ENCODE results near the gene CACYBP.

Gene CACYBP

DNA sequence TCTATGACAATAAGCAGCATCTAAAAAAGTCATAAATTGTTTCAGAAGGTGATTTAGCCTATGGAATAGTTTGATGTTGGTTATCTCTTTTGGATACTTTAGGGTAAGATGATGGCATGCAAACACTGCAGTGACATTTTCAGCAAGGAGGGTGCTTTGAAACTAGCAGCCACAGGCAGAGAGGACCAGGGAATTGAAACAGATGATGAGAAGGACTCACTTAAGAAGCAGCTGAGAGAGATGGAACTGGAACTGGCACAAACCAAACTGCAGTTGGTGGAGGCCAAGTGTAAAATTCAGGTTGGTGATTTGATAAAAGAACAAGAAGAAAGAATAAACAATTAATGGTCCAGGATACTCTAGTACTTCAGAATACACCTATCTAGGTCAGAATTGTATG, 11.2 kb upstream of the CACYBP start:
- Histone ChIP-seq H3K27ac (no peak overlapping the region), H3K27me3 (no peaks in the 10 kb centered on the region), H3K4me3 (no peak overlapping the region), H3K36me3 (peaks cover 0 to 9% (median 3%) of the 10 kb centered on the region in 11 experiments; a peak in 6 of 22 replicates), H3K4me2 (no peak overlapping the region), H4K20me1 (no peaks in the 10 kb centered on the region), H3K9me3 (replicated peaks in 1 of 11) (no peaks in the 10 kb centered on the region), H3K4me1 (peaks cover 5 to 23% (median 15%) of the 10 kb centered on the region in 10 experiments; a peak in 19 of 20 replicates), H3K9ac (no peak overlapping the region)
- TF ChIP-seq Cebpa-rat (IDR thresholded peaks at IDR 0.05): no peak

DNA sequence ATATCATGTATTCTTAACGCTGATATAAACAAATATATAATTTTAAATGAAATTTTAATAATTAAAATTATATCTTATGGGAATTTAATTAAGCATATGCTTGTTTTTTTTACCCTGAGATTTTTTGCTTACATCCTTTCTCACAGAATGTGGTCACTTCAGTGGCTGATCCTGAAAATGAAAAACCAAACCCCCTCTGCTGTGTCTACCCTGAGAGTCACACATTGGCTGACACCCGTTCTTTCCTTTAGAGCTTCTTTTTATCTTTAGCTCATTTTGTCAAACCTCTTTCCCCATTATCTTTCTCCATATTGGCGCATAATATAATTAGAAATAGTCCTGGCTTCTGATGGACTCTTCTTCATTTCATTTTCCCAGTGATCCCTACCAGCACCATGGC, 10.8 kb upstream of the CACYBP start:
- Histone ChIP-seq H3K4me2 (peak overlapping the region in 3 of 11 experiments; percentile 78 to 81 (median 78); a peak in 2 of 22 replicates), H3K4me3 (no peak overlapping the region), H3K4me1 (peaks cover 5 to 23% (median 15%) of the 10 kb centered on the region in 10 experiments; a peak in 19 of 20 replicates), H3K9ac (no peak overlapping the region), H4K20me1 (no peaks in the 10 kb centered on the region), H3K27me3 (no peaks in the 10 kb centered on the region), H3K27ac (no peak overlapping the region), H3K36me3 (peaks cover 0 to 12% (median 4%) of the 10 kb centered on the region in 11 experiments; a peak in 6 of 22 replicates), H3K9me3 (replicated peaks in 1 of 11) (no peaks in the 10 kb centered on the region)
- no peak for TF ChIP-seq Cebpa-rat (IDR thresholded peaks at IDR 0.05)

DNA sequence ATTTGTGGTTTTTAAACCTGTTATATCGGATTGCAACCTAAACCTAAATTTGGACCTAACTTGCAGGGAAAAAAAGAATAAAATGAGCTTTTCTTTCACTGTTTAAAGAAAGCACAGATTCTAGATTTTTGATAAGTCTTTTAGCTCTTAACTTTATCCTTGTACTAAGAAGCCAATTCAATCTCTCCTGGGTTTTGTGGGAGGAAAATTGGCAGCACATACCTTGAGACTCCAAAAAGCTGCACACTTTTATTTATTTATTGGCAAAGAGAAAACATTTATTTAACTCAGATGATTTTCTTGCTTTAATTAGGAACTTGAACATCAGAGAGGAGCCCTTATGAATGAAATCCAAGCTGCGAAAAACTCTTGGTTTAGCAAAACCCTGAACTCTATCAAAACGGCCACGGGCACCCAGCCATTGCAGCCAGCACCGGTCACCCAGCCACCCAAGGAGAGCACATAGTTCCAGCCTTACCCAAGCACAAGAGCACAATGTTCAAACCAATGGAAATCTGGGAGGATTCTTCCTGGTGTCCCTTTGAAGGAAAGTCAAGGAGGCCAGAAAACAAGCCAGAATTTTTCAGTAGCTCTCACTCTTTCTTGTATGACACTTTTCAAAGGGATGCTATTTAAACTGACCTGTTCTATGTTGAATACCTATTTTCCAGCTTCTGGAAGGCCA, 10.1 kb upstream of the CACYBP start:
- H3K27me3 ChIP-seq: no peaks in the 10 kb centered on the region
- H3K4me2 ChIP-seq: peak overlapping the region; percentile 66 to 89 (median 80)
- H3K4me1 ChIP-seq: peaks cover 5 to 23% (median 15%) of the 10 kb centered on the region in 10 experiments; a peak in 19 of 20 replicates
- peak overlapping the region in 7 of 10 experiments; percentile 48 to 57 (median 54); a peak in 12 of 20 replicates for H3K4me3 ChIP-seq
- H4K20me1 ChIP-seq: no peaks in the 10 kb centered on the region
- H3K36me3 ChIP-seq: peaks cover 0 to 14% (median 4%) of the 10 kb centered on the region in 11 experiments; a peak in 6 of 22 replicates
- peak overlapping the region in 10 of 11 experiments; percentile 48 to 75 (median 69); a peak in 17 of 22 replicates for H3K27ac ChIP-seq
- TF ChIP-seq Cebpa-rat (IDR thresholded peaks at IDR 0.05): no peak
- no peaks in the 10 kb centered on the region for H3K9me3 ChIP-seq (replicated peaks in 1 of 11)
- H3K9ac ChIP-seq: peak overlapping the region in 9 of 11 experiments; percentile 43 to 79 (median 71); a peak in 11 of 22 replicates

DNA sequence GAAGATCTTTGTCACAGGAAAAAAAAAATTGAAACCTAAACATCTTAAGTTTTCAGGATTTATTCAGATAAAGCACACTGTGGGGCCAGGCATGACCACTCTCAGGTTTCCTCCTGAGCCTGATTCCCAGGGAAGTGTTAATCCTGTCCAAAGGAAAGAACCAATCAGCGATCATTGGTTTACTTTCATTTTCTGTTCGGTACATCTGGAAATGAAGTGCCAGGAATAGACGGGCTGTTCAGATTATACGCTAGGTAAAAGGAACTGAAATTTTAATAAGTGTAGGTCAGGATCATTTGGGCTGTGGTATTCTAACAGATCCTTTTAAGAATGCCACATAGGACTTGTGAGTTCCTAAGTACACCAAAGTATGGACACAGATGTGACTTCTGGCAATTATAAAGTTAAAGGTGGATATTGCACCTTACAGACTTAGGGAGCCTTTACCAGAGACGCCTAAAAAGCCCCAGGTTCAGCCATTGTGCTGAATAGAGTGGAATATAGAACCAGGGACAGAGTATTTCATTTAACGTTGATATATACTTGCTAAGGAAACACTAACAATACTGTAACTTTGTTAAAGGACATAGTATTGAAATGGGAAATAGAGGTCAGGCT, 9.3 kb upstream of the CACYBP start:
- H4K20me1 ChIP-seq: no peaks in the 10 kb centered on the region
- peaks cover 5 to 23% (median 15%) of the 10 kb centered on the region in 10 experiments; a peak in 19 of 20 replicates for H3K4me1 ChIP-seq
- H3K9ac ChIP-seq: peak overlapping the region; percentile 42 to 79 (median 67); a peak in 21 of 22 replicates
- H3K27ac ChIP-seq: peak overlapping the region; percentile 48 to 75 (median 69)
- no peaks in the 10 kb centered on the region for H3K9me3 ChIP-seq (replicated peaks in 1 of 11)
- H3K36me3 ChIP-seq: peaks cover 0 to 21% (median 5%) of the 10 kb centered on the region in 11 experiments; a peak in 5 of 22 replicates
- H3K4me3 ChIP-seq: peak overlapping the region; percentile 46 to 61 (median 54)
- TF ChIP-seq Cebpa-rat (IDR thresholded peaks at IDR 0.05): no peak
- H3K4me2 ChIP-seq: peak overlapping the region; percentile 66 to 89 (median 80)
- H3K27me3 ChIP-seq: no peaks in the 10 kb centered on the region

DNA sequence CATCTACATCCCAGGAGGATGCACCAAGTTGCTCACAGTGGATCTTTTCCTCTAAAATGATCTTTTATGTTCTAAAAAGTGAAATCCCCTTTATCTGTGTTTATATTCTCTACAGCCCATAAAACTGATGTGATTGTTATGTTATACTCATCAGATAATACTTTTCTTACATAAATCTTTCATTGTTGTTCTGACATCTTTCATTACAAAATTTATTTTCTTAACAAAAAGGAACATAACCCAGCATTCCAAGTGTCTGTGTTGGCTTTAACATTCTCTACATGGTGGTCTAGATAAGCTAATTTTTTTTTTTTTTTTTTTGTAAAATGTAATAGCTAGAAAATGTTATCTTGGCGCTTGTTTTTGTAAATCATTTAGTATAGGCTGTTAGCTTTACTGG, 8.3 kb upstream of the CACYBP start:
- no peaks in the 10 kb centered on the region for H3K27me3 ChIP-seq
- no peaks in the 10 kb centered on the region; a peak in 4 of 22 replicates for H3K9me3 ChIP-seq (replicated peaks in 1 of 11)
- no peak overlapping the region for H3K4me3 ChIP-seq
- no peak overlapping the region for H3K4me2 ChIP-seq
- peaks cover 5 to 23% (median 15%) of the 10 kb centered on the region in 10 experiments; a peak in 19 of 20 replicates for H3K4me1 ChIP-seq
- H4K20me1 ChIP-seq: no peaks in the 10 kb centered on the region
- TF ChIP-seq Cebpa-rat (IDR thresholded peaks at IDR 0.05): no peak
- H3K9ac ChIP-seq: no peak overlapping the region
- H3K36me3 ChIP-seq: peaks cover 0 to 31% (median 12%) of the 10 kb centered on the region in 11 experiments; a peak in 9 of 22 replicates
- no peak overlapping the region for H3K27ac ChIP-seq

DNA sequence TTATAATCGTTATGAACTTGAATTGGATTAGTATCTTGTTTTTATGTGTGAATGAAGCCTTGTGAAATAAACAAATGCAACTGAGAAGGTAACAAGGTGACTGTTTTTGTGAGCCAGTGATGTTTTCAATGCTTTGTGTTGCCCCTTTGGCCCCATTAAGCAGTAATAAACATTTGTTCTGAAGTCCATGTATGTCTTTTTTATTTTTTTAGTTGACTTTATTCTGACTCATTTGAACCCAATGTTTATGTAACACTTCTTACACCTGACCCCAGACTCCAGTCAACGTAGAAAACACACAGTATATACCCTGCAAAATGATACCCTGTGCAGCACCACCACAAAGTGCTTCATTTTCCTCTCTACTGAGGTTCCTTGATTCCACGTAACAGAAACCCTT, 4.6 kb upstream of the CACYBP start:
- TF ChIP-seq Cebpa-rat (IDR thresholded peaks at IDR 0.05): no peak
- H3K27me3 ChIP-seq: no peaks in the 10 kb centered on the region
- H3K9me3 ChIP-seq (replicated peaks in 1 of 11): no peaks in the 10 kb centered on the region; a peak in 4 of 22 replicates
- H4K20me1 ChIP-seq: peaks cover 0 to 1% (median 0%) of the 10 kb centered on the region in 11 experiments; a peak in 3 of 22 replicates
- H3K9ac ChIP-seq: no peak overlapping the region
- H3K36me3 ChIP-seq: peaks cover 0 to 40% (median 10%) of the 10 kb centered on the region in 11 experiments; a peak in 9 of 22 replicates
- no peak overlapping the region for H3K4me3 ChIP-seq
- H3K4me2 ChIP-seq: no peak overlapping the region
- no peak overlapping the region for H3K27ac ChIP-seq
- peaks cover 10 to 26% (median 19%) of the 10 kb centered on the region in 10 experiments; a peak in 19 of 20 replicates for H3K4me1 ChIP-seq

DNA sequence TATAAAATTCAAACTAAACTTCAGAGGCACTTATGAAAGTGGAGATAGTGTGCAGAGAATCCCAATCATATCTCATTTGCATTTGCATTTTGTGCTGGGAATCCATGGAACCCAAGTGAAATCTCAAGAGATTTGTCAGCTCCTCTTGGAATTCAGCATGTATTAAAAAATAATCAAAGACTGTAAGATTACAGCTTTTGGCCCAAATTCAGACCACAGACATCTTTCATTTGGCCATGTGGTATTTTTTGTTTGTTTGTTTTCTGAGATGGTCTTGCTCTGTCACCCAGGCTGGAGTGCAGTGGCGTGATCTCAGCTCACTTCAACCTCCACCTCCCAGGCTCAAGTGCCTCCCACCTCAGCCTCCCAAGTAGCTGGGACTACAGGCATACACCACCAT, 3.8 kb upstream of the CACYBP start:
- Histone ChIP-seq H3K27me3 (no peaks in the 10 kb centered on the region), H3K9me3 (replicated peaks in 1 of 11) (no peaks in the 10 kb centered on the region; a peak in 4 of 22 replicates), H3K4me1 (peaks cover 4 to 18% (median 12%) of the 10 kb centered on the region in 10 experiments; a peak in 17 of 20 replicates), H3K4me3 (no peak overlapping the region), H4K20me1 (peaks cover 0 to 9% (median 3%) of the 10 kb centered on the region in 11 experiments; a peak in 10 of 22 replicates), H3K9ac (no peak overlapping the region), H3K36me3 (peaks cover 0 to 40% (median 10%) of the 10 kb centered on the region in 11 experiments; a peak in 9 of 22 replicates), H3K27ac (no peak overlapping the region), H3K4me2 (no peak overlapping the region)
- TF ChIP-seq Cebpa-rat (IDR thresholded peaks at IDR 0.05): no peak

DNA sequence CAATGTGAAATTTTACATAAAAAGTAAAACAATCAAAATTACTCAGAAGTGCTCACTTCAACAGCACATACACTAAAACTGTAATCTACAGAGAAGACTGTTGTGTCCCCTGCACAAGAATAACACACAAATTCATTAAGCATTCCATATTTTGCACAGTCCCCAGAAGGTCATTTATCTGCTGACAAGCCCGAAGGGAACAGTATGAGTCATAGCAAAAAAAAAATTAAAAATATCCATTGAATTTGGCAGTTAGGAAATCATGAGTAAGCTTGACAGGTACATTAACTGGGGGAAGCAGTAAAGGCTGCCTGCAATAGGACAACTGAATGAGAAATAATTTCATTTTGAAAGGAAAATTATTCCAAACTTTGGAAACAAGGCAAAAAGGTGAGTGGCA, 3.3 kb upstream of the CACYBP start:
- Histone ChIP-seq H3K9ac (no peak overlapping the region), H3K27ac (no peak overlapping the region)

DNA sequence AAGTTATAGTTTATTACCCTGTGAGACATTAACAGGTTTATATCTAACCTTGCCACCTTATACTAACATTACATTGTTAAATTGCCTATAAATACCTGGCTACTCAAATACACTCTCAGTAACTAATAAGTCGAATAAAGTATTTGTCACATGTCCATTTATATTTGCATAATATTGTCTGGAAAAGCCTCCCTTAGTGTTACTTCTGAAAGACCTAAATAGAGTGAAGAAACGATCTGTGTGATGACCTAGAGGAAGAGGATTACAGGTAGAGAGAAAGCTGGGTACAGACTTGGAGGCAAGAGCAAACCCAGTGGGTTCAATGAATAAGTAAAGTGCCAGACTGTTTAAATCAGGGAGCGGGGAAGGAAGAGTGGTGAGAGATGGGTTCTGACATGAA, 2.7 kb upstream of the CACYBP start:
- TF ChIP-seq Cebpa-rat (IDR thresholded peaks at IDR 0.05): no peak
- Histone ChIP-seq H3K4me1 (peaks cover 12 to 28% (median 23%) of the 10 kb centered on the region in 10 experiments), H3K27me3 (no peaks in the 10 kb centered on the region), H3K27ac (no peak overlapping the region), H3K4me2 (no peak overlapping the region), H4K20me1 (peaks cover 9 to 20% (median 15%) of the 10 kb centered on the region in 11 experiments; a peak in 18 of 22 replicates), H3K9ac (no peak overlapping the region), H3K36me3 (peaks cover 0 to 48% (median 17%) of the 10 kb centered on the region in 11 experiments; a peak in 10 of 22 replicates), H3K4me3 (no peak overlapping the region), H3K9me3 (replicated peaks in 1 of 11) (no peaks in the 10 kb centered on the region; a peak in 4 of 22 replicates)

More for the DNA sequence above, 3.3 kb upstream of the CACYBP start:
- Histone ChIP-seq H3K9me3 (replicated peaks in 1 of 11) (no peaks in the 10 kb centered on the region; a peak in 4 of 22 replicates), H4K20me1 (peaks cover 3 to 15% (median 9%) of the 10 kb centered on the region in 11 experiments; a peak in 17 of 22 replicates), H3K4me3 (no peak overlapping the region), H3K27me3 (no peaks in the 10 kb centered on the region), H3K36me3 (peaks cover 0 to 42% (median 12%) of the 10 kb centered on the region in 11 experiments; a peak in 10 of 22 replicates), H3K4me2 (0 out of 22 replicates have a peak overlapping the region, but pooled peaks of 1 of the 11 experiments have one; percentile 25), H3K4me1 (peaks cover 7 to 22% (median 17%) of the 10 kb centered on the region in 10 experiments)
- no peak for TF ChIP-seq Cebpa-rat (IDR thresholded peaks at IDR 0.05)
